RWPE2 (cell line): ENCODE results near the gene NPEPL1.

ENCODE experiments used
- ATAC-seq: fragments of 200-7000 bp; cut with Tn5 transposase; 3 replicates; pipeline ENCODE4 v1.9.1; 2021; ENCODE audit warnings: low read depth
- DNase-seq: peaks from one replicate; pipeline ENCODE4 v3.0.0-alpha.2; 2020; ENCODE audit warnings: low spot score
- H3K27ac ChIP-seq: fragments of 450-650 bp; 2 replicates; pipeline ENCODE4 v1.5.1; 2017; ENCODE audit warnings: mild to moderate bottlenecking; ENCODE audit not compliant: poor library complexity, severe bottlenecking
- H3K27me3 ChIP-seq: fragments of 250-450 bp; sonication (Bioruptor Pico); 2 replicates; pipeline ENCODE4 v1.5.1; 2021; ENCODE audit warnings: mild to moderate bottlenecking, moderate library complexity; ENCODE audit not compliant: insufficient read depth, poor library complexity, severe bottlenecking
- H3K36me3 ChIP-seq: fragments of 250-450 bp; sonication (Bioruptor Pico); 2 replicates; pipeline ENCODE4 v1.5.1; 2020; ENCODE audit warnings: low read depth, mild to moderate bottlenecking, moderate library complexity
- H3K4me1 ChIP-seq: fragments of 250-450 bp; sonication (Bioruptor Pico); 2 replicates; pipeline ENCODE4 v1.5.1; 2021; ENCODE audit warnings: mild to moderate bottlenecking, moderate library complexity; ENCODE audit not compliant: insufficient read depth, poor library complexity, severe bottlenecking
- H3K4me3 ChIP-seq: fragments of 250-450 bp; sonication (Bioruptor Pico); 2 replicates; pipeline ENCODE4 v1.5.1; 2021; ENCODE audit warnings: mild to moderate bottlenecking, moderate library complexity; ENCODE audit not compliant: severe bottlenecking
- H3K9me3 ChIP-seq: fragments of 250-450 bp; sonication (Bioruptor Pico); 2 replicates; pipeline ENCODE4 v1.5.1; 2021; ENCODE audit warnings: mild to moderate bottlenecking, moderate library complexity; ENCODE audit not compliant: severe bottlenecking
- TF ChIP-seq, protein P1 (sequence below): fragments of 450-650 bp; IDR thresholded peaks from one replicate; pipeline ENCODE4 v1.5.1; 2017; ENCODE audit warnings: mild to moderate bottlenecking, moderate library complexity; ENCODE audit not compliant: poor library complexity, severe bottlenecking

Gene NPEPL1

DNA sequence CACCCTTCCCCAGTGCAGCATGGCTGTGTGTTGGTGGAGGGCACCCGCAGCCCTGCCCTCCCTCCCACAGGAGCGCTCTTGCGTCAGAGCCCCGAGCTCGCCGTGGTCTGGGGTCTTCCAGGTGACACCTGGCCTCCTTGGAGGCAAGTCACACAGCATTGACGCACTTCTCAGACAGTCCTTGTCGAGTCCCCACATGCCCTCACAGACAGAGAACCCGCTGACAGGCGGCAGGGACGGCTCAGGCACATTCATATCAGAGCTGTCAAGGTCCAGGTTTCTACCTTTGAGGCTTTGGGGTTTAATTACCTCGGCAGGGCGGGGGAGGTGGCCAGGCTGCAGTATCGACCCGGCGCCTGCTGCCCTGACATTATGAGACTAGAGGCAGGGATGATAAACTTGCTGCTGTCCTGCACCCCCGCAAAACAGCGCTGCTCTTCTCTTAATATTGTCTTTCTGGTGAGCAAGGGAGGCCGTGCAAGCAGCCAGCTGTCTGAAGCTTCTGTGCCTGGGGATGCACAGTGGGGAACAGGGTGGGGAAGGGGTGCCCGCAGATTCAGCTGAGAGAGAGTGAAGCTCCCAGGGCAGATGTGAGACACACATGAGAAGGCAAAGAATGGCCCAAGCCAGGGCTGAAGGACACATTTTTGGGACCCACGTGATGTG is 4.7 kb downstream of the NPEPL1 start:
- ATAC-seq (no peak), DNase-seq (peak; percentile 74)
- Histone ChIP-seq H3K4me3 (no peak overlapping the region), H3K9me3 (no peaks in the 10 kb centered on the region), H3K27me3 (no peaks in the 10 kb centered on the region), H3K4me1 (peaks cover 5% of the 10 kb centered on the region), H3K27ac (no peak overlapping the region), H3K36me3 (peaks cover 17% of the 10 kb centered on the region)
- TF ChIP-seq, protein P1, sequence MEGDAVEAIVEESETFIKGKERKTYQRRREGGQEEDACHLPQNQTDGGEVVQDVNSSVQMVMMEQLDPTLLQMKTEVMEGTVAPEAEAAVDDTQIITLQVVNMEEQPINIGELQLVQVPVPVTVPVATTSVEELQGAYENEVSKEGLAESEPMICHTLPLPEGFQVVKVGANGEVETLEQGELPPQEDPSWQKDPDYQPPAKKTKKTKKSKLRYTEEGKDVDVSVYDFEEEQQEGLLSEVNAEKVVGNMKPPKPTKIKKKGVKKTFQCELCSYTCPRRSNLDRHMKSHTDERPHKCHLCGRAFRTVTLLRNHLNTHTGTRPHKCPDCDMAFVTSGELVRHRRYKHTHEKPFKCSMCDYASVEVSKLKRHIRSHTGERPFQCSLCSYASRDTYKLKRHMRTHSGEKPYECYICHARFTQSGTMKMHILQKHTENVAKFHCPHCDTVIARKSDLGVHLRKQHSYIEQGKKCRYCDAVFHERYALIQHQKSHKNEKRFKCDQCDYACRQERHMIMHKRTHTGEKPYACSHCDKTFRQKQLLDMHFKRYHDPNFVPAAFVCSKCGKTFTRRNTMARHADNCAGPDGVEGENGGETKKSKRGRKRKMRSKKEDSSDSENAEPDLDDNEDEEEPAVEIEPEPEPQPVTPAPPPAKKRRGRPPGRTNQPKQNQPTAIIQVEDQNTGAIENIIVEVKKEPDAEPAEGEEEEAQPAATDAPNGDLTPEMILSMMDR: no peak

DNA sequence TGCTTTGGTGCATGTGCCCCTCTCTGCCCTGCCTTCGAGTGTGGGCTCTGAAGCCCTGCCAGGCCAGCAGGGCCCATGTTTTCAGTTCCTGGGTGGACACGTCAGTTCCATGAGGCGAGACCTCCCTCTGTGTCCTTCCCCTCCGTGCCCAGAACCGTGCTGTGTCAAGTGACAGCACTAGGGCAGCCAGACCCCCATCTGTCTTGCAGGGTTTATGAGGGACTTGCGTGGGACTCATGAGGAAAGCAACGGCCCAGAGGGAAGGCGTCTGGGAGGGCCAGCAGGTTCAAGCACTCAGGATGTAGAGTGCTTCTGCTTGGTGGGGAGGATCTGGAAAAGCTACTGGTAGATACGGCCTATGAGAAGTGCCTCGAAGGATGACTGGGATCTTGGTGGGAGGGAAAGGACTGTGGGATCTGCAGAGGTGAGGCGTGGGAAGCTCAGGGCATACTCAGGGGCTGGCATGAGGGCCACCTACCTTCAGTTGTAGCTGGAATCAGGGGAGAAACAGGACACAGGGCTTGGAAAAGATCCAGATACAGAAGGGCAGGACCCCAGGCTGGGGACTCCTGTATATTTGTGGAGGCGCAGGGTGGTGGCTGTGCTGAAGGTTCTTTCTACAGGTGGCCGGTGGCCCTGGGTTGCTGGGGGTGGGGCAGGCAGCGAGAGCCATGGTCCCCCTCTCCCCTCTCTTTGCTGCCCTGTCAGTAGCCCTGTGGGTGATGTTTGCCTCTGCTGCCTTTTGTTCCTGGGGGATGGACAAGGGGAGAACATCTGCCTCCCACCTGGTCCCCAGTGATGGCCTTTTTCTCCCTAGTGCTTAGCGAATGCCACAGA is 5.5 kb downstream of the NPEPL1 start:
- no peak overlapping the region for H3K27ac ChIP-seq
- ATAC-seq (no peak), DNase-seq (peak; percentile 81)
- no peak overlapping the region for H3K4me3 ChIP-seq
- peaks cover 25% of the 10 kb centered on the region for H3K36me3 ChIP-seq
- no peaks in the 10 kb centered on the region for H3K9me3 ChIP-seq
- no peaks in the 10 kb centered on the region for H3K27me3 ChIP-seq
- TF ChIP-seq, protein P1: no peak
- peaks cover 5% of the 10 kb centered on the region for H3K4me1 ChIP-seq

DNA sequence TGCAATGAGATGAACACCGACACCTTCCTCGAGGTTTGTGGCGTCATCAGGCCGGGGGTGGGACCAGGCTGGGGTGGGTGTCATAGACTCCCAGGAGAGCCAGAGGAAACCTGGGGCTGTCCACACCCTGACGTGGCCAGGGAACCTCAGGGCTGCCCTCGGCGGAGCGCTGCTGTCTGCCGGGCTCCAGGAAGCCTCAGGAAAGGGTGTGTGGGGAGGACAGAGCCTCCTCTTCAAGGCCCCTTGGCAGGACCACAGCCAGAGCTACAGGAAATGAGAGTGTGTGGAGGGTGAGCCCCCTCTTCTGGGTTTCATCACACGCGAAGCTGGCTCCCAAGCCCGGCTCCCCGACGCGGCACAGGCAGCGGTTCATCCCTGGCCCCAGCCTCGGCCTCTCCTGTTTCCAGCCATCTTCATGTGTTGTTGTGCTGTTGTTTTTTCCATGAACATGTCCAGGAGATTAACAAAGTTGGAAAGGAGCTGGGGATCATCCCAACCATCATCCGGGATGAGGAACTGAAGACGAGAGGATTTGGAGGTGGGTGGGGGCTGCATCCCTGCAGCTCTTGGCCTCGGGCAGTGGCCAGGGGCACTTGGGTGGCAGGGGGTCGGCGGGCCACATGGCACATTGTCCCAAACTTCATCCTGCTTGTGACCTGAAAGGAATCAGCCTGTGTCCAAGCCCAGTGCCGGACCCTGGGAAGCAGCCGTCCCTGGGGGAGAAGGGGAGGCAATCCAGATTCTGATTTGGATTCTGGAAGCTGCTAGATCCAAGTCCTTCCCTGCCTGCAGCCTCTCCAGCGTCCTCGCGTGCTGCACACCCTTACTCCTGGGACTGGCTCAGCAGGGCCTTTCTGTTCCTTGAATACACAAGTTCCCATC is 6.4 kb downstream of the NPEPL1 start:
- ATAC-seq: no peak; the same call in 2 of the 3 replicates
- TF ChIP-seq, protein P1: no peak
- no peaks in the 10 kb centered on the region for H3K4me1 ChIP-seq
- no peak overlapping the region for H3K4me3 ChIP-seq
- H3K27ac ChIP-seq: no peak overlapping the region
- peaks cover 34% of the 10 kb centered on the region for H3K36me3 ChIP-seq
- peak; percentile 81 for DNase-seq
- no peaks in the 10 kb centered on the region for H3K9me3 ChIP-seq
- H3K27me3 ChIP-seq: no peaks in the 10 kb centered on the region

DNA sequence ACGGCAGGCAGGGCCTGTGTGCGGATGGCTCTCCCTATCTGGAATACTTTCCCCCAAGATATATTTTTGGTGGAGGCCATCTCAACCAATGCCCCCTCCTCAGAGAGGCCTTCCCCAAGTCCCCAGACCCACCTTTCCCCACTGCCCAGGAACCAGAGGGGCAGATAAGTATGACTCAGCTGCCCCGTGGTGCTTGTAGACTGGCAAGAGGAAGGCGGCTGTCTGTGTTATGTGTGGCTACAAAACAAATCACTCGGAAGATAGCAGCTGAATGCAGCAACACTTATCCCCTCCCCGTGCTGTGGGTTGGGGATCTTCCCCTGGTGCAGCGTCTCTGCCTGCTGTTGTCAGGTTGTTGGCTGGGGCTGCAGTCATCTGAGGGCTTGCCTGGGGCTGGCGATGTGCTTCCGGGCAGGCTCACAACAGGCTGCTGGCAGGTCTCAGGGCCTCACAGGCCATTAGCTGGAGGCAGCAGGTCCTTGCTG is 7.1 kb downstream of the NPEPL1 start:
- H3K36me3 ChIP-seq: peaks cover 40% of the 10 kb centered on the region
- TF ChIP-seq, protein P1: no peak

More for the DNA sequence above, 7.1 kb downstream of the NPEPL1 start:
- ATAC-seq (no peak), DNase-seq (peak; percentile 77)
- Histone ChIP-seq H3K27ac (no peak overlapping the region), H3K9me3 (no peaks in the 10 kb centered on the region), H3K4me3 (no peak overlapping the region), H3K4me1 (no peaks in the 10 kb centered on the region), H3K27me3 (no peaks in the 10 kb centered on the region)
